Measurements from ENCODE around the gene NEURL1. TPM values are rescaled to one million over a fixed set of nuclear protein-coding genes. Genes with fewer than 3 reads are reported as not detected.

NEURL1 gene
- total and polyA plus RNA-seq, 10 of the 15 experiments (the other 5 are each of a cell fraction or from before 2014, with no cell fraction given) = 0.02 to 0.05 (median 0.05) TPM; not detected in 6

GRCh38 chr10:103504181-103504783 is 10.8 kb downstream of the NEURL1 start (continued):
- no peak for TF ChIP-seq NFXL1 (IDR thresholded peaks at IDR 0.05; ENCODE audit: borderline replicate concordance)
- TF ChIP-seq IRF4 (IDR thresholded peaks at IDR 0.05; ENCODE audit: low read depth, low read length) = no peak
- peak; percentile 30 for TF ChIP-seq SKIL (IDR thresholded peaks at IDR 0.05; ENCODE audit: low read depth, poor library complexity, severe bottlenecking)
- peak; percentile 69; the same call in 1 of the 2 replicates for TF ChIP-seq MTA2 (IDR thresholded peaks at IDR 0.05; ENCODE audit: low read depth)
- TF ChIP-seq SRF (IDR thresholded peaks at IDR 0.05; ENCODE audit: low read depth in 2 of 2, low read length in 2 of 2) = no peak
- TF ChIP-seq BHLHE40 (IDR thresholded peaks at IDR 0.05; ENCODE audit: borderline replicate concordance in 1 of 2, low read depth in 2 of 2, low read length in 1 of 2) = peak; percentile 72 to 88
- no peak for TF ChIP-seq EGR1 (IDR thresholded peaks at IDR 0.05; ENCODE audit: borderline replicate concordance in 1 of 2, low read depth in 2 of 2, low read length in 2 of 2)
- TF ChIP-seq, protein P1, sequence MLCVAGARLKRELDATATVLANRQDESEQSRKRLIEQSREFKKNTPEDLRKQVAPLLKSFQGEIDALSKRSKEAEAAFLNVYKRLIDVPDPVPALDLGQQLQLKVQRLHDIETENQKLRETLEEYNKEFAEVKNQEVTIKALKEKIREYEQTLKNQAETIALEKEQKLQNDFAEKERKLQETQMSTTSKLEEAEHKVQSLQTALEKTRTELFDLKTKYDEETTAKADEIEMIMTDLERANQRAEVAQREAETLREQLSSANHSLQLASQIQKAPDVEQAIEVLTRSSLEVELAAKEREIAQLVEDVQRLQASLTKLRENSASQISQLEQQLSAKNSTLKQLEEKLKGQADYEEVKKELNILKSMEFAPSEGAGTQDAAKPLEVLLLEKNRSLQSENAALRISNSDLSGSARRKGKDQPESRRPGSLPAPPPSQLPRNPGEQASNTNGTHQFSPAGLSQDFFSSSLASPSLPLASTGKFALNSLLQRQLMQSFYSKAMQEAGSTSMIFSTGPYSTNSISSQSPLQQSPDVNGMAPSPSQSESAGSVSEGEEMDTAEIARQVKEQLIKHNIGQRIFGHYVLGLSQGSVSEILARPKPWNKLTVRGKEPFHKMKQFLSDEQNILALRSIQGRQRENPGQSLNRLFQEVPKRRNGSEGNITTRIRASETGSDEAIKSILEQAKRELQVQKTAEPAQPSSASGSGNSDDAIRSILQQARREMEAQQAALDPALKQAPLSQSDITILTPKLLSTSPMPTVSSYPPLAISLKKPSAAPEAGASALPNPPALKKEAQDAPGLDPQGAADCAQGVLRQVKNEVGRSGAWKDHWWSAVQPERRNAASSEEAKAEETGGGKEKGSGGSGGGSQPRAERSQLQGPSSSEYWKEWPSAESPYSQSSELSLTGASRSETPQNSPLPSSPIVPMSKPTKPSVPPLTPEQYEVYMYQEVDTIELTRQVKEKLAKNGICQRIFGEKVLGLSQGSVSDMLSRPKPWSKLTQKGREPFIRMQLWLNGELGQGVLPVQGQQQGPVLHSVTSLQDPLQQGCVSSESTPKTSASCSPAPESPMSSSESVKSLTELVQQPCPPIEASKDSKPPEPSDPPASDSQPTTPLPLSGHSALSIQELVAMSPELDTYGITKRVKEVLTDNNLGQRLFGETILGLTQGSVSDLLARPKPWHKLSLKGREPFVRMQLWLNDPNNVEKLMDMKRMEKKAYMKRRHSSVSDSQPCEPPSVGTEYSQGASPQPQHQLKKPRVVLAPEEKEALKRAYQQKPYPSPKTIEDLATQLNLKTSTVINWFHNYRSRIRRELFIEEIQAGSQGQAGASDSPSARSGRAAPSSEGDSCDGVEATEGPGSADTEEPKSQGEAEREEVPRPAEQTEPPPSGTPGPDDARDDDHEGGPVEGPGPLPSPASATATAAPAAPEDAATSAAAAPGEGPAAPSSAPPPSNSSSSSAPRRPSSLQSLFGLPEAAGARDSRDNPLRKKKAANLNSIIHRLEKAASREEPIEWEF (IDR thresholded peaks at IDR 0.05; ENCODE audit: insufficient replicate concordance, low read depth, low read length) = no peak
- TF ChIP-seq HDGF (IDR thresholded peaks at IDR 0.05) = no peak
- peak; percentile 56; the same call in 1 of the 2 replicates for TF ChIP-seq CBFB (IDR thresholded peaks at IDR 0.05; ENCODE audit: low read depth)
- no peak for TF ChIP-seq NBN (IDR thresholded peaks at IDR 0.05)
- TF ChIP-seq, protein P2, sequence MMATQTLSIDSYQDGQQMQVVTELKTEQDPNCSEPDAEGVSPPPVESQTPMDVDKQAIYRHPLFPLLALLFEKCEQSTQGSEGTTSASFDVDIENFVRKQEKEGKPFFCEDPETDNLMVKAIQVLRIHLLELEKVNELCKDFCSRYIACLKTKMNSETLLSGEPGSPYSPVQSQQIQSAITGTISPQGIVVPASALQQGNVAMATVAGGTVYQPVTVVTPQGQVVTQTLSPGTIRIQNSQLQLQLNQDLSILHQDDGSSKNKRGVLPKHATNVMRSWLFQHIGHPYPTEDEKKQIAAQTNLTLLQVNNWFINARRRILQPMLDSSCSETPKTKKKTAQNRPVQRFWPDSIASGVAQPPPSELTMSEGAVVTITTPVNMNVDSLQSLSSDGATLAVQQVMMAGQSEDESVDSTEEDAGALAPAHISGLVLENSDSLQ (IDR thresholded peaks at IDR 0.05) = peak; percentile 54
- TF ChIP-seq ZZZ3 (IDR thresholded peaks at IDR 0.05; ENCODE audit: control insufficient read depth, insufficient read length, low read depth) = no peak
- TF ChIP-seq STAT3 (IDR thresholded peaks at IDR 0.05; ENCODE audit: low read depth, low read length) = no peak
- peak; percentile 83 to 85 for TF ChIP-seq IKZF2 (IDR thresholded peaks at IDR 0.05)
- TF ChIP-seq ZSCAN29 (IDR thresholded peaks at IDR 0.05) = no peak

All from GM12878 (cell line).